SW 1271 (cell line): ENCODE measurements around the gene VPS52.
A peak's percentile ranks its signal among the peaks of the same experiment; 100 is the strongest.
"Not testable (repeated sequence)": the region's sequence is repeated elsewhere in the genome, so short reads cannot be mapped to it uniquely, and the experiment has no call there.

Experiments used
- DNase-seq, 2 experiments: peaks; one replicate each; lab custom pipeline; 2025; lab: John Stamatoyannopoulos, UW

VPS52 gene

DNA sequence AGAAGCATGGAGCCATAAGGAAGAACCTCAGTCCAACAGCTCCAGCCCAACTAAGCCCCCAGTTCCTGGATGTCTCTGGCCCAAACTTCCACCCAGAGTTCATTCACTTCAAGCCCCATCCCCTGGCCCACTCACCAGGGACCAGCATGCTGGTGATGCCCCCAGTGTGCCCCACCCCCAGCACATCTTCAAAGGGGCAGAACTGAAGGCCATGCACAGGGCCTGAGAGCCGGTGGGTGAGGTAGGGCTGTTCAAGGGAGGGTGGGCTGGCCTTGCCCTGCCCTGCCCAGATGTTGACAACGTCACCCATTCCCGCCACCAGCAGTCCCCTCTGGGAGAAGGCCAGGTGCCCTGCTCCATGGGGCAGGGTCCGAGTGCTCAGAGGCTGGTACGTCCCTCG, 8.9 kb upstream of the VPS52 start:
- DNase-seq, result no peak

DNA sequence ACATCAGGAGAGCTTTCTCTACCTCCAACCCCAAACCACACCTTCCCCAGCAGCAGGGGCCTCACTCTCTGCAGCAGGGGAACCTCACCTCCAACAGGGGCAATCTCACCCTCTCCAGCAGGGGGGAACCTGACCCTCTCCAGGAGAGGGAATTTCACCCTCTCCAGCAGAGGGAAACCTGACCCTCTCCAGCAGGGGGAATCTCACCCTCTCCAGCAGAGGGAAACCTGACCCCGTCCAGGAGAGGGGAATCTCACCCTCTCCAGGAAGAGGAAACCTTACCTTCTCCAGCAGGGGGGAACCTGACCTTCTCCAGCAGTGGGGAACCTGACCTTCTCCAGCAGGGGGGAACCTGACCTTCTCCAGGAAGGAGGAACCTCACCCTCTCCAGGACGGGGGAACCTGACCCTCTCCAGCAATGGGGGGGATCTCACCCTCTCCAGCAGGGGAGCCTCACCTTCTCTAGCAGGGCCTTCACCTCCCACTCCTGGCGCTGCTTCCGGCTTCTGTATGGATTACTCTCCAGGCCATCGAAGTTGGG, 8.4 kb upstream of the VPS52 start:
- peak; percentile 42 to 55 for DNase-seq

DNA sequence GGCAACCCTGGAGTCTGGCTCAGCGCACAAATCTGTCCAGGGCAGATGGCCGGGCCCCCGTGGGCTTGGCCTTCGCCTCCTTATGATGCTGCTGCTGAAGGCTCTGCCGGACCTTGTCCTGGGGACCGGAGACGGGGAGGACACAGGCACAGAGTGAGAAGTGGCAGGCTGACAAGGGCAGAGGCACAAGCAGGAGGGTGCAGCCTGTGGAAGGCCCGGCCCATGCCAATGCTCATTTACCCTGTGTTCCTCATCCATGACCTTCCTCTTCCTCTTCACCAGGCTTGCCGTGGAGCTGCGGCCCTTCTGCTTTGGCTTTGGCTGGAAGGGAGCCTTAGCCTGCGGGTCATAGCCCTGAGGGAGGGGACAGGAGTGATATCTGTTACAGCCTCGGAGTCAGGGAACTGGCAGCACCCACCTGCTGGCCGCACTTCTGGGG, 7.6 kb upstream of the VPS52 start:
- no peak for DNase-seq

DNA sequence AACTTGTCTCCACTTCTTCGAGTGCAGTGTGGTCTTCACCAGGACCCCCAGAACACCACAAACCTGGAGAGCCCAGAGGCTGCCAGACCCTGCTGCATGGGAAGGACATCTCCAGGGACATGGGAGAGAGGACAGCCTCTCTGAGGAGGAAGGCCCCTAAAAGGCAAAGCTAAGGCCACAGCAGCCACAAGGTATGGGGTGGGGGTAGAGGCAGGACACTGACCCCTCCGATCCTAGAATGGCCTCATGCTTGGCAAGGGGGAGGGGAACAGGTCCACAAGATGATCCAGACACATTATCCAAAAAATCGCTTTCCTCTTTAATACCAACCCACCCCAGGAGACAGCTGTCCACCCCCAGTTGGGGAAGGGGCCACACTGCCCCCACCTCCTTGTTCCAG, 7.1 kb upstream of the VPS52 start:
- no peak for DNase-seq

DNA sequence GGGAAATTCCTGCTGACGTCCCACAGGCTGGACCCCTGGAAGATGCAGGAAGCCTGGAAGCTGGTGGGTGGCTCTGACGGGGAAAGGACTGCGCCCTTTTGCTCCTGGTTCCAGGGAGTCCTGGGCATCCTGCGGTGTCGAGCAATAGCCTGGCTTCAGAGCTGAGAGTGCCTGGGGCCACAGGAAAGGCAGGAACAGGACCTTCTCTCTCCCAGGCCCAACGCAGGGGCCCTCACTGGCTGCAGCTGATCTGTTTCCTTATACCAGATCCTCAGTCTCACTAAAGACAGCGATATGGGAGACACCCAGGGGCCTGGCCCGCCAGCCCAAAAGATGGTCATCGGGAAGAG, 6.7 kb upstream of the VPS52 start:
- DNase-seq, result no peak

DNA sequence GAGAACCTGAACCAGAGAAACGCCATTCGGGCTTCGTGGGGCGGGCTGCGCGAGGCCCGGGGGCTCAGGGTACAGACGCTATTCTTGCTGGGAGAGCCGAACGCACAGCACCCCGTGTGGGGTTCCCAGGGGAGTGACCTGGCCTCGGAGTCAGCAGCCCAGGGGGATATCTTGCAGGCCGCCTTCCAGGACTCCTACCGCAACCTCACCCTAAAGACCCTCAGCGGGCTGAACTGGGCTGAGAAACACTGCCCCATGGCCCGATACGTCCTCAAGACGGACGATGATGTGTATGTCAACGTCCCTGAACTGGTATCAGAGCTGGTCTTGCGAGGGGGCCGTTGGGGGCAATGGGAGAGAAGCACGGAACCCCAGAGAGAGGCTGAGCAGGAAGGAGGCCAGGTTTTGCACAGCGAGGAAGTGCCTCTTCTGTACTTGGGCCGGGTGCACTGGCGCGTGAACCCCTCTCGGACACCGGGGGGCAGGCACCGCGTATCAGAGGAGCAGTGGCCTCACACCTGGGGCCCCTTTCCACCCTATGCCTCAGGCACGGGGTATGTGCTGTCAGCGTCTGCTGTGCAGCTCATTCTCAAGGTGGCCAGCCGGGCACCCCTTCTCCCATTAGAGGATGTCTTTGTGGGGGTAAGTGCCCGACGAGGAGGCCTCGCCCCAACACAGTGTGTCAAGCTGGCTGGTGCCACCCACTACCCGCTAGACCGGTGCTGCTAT, 6.2 kb upstream of the VPS52 start:
- peak in 1 of 2 experiments; percentile 12 for DNase-seq

DNA sequence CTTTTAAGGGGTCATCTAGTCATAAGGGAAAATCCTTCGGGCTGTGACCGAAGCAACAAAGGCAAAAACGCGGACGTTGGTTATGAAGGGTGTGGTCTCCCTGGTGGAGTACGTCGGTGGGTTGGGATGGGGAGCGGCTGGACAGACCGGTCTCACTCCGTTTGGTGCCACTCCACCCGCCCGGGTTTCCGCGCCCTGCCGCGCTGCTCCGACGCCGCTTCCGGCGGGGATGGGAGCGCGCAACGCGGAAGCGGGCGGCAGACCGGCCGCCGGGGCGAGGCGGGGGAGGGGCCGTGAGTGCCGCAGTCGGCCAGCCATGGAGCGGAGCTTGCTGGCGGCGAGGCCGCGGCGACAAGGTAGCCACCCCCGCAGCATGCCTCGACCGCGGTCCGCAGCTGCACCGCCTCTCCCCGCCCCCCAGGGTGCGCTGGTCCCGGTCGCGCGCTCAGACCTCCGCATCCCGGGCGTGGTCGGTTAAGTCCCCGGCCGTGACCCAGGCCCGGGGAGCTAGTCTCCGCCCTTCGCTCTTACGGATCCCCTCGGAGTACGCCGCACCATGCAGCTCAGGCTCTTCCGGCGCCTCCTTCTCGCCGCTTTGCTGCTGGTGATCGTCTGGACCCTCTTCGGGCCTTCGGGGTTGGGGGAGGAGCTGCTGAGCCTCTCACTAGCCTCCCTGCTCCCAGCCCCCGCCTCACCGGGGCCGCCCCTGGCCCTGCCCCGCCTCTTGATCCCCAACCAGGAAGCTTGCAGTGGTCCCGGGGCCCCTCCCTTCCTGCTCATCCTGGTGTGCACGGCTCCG, 5.4 kb upstream of the VPS52 start, which contains the start of gene B3GALT4:
Gene B3GALT4, plus strand, starts transcription at position 260 of the 799 bp plus-strand sequence. Its CDS starts 297 bp downstream, at position 557.
- DNase-seq, result peak; percentile 40 to 60

DNA sequence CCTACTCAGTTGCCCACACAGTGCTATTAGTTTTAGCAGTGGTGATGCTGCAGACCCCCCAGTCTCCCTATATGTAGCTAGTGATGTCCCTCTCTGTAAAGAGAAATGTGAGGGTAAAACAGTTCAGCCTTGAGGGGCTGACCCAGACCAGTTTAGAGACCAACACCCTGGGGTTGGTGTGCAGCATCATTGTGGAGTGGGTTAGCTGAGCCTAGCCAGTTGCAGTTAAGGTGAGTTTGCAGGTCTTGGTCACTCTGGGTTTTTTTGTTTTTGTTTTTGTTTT, 4.8 kb upstream of the VPS52 start:
- DNase-seq, result no peak

DNA sequence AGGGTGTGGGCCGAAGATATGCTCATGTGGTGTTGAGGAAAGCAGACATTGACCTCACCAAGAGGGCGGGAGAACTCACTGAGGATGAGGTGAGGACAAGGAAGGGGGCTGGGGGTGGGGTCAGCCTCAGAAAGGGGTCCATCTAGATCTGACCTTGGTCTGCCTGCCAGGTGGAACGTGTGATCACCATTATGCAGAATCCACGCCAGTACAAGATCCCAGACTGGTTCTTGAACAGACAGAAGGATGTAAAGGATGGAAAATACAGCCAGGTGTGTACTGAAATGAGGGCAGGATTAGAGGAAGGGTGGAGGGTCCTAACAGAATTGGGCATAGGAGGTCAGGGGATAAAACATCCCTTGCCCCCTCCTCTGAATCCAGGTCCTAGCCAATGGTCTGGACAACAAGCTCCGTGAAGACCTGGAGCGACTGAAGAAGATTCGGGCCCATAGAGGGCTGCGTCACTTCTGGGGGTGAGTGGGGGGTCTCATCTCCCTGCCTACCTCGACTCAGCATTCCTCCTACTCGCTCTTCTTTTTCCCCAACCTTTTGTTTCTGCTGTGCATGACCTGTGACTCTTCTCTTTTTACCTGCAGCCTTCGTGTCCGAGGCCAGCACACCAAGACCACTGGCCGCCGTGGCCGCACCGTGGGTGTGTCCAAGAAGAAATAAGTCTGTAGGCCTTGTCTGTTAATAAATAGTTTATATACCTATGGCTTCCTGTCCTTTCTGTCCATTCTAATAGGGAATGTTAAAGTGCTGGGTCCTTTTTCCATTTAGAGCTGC, 4.3 kb upstream of the VPS52 start:
- DNase-seq, result not testable (repeated sequence)

DNA sequence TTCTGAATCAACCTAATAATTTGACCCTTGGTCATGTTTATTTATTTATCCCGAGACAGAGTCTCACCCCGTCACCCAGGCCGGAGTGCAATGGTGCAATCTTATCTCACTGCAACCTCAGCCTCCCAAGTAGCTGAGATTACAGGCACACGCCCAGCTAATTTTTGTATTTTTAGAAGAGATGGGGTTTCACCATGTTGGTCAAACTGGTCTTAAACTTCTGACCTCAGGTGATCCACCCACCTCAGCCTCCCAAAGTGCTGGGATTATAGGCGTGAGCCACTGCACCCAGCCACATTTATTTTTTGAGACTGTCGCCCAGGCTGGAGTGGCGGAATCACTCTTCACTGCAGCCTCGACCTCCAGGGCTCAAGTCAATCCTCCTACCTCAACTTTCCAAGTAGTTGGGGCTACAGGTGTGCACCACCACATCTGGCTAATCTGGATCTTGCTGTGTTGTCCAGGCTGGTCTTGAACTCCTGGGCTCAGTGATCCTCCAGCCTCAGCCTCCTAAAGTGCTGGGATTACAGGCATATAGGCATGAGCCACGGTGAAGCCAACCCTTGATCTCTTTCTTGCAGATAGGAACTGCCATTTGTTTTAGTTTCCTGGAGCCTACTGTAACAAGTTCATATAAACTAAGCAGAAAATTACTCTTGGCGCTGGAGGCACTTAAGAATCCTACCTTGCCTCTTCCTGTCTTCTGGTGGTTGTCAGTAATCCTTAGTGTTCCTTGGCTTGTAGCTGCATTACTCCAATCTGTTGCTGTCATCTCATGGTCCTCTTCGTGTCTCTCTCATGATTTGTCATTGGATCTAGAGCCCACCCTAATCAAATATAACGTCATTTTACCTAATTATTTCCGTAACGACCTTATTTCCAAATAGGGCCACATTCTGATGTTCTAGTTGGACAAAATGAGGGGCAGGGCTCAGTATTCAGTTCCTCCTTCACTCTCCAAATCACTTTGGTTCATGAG, 2.5 kb upstream of the VPS52 start:
- no peak for DNase-seq

DNA sequence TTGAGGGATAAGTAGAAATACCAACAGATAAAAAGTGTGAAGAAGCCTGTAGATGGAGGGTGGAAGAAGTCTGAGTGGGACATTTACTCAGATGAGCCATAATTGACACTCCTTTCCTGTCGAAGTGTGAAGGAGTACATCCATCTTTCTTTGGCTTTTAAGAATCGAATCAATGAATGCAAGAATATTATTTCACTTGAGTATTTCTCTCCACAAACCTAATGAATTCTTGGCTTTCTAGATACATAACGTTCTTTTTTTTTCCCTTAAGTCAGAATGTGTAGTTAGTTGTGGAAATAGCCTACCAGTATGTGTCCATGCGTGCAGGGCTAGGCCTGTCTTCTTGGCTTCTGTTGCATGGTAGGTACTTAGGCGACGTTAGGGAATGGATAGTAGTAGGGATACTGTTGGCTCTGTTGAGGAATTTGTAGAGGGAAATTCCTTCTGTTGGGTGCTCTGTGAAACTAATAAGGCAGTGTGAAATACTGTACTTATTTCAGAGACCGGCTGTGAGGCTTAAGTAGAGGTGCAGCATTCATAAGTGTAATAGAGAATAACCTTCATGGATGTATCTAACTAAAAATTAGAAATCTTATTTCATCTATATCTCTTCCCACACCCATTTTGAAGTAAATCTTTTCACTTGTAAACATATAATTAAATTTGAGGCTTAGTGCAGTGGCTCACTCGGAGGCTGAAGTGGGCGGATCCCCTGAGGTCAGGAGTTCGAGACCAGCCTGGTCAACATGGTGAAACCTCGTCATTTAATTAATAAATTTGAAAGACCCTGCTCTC, 1.6 kb upstream of the VPS52 start:
- no peak for DNase-seq

DNA sequence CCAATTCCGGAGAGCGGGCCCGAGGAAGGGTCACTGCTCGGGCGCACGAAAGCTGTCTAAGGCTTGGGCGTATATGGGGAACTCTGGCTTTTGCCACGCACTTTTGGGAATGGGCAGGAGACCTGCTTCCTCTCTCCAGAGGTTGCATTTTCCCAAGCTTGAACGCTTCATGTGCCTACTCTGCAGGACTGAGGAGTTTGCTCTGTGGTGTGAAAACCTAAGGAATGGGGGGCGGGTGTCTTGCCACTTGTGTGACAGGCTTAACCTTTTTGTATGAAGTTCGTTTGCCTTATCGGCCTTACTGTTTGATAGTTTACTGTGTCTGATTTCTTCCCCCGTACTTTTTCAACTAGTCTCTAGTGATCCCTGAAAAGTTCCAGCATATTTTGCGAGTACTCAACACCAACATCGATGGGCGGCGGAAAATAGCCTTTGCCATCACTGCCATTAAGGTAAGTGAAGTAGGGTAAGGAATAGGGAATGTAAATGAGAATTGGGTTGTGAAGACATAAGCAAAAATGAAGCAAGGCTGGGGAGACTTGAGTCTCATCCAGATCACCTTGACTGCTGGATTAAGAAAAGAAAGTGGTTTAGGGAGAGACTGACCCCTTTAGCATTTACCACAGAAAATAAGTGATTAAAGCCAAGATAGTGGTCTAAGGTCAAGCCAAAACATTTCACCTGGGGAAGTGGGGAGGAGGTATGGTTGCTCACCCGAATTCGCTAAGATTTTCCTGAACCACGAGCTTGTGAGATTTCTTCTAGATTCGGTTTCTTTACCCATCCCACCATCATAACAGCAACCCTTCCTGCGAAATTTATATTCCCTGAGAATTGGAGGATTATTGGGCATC, 826 bp upstream of the VPS52 start:
- no peak for DNase-seq

DNA sequence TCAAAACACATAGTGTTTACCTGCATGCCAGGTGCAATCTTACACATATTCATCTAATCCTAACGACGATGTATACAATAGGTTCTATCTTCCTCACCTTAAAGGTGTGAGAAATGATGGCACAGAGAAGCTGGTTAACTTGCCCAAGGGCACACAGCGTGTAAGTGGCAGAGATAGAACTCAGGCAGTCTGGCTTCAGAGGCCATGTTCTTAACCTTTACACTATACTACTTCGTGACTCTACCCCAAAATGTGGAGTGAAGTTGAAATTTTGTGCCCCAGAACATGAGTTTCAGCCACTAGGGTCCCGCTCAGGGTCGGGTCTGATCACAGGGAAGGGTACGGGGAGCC, 584 bp downstream of the VPS52 start:
- peak in 1 of 2 experiments; percentile 62 for DNase-seq

DNA sequence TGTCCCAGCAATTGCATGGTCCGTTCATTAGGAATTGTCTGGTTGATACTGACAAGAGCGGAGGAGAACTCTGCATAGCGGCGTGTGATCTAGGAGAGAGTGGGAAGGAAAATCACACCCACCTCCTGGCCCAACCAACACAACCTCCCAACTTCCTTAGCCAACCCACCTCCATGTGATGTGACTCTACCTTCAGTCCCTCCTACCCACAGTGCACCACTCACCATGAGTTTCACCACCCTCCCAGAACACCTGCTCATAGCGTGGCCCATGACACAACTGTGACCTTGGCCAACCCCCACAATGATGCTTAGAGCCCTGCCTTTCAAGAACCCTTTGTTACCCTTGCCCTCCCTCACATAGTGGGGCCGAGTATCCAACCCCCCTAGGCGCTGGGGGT, 7.7 kb downstream of the VPS52 start:
- no peak for DNase-seq

DNA sequence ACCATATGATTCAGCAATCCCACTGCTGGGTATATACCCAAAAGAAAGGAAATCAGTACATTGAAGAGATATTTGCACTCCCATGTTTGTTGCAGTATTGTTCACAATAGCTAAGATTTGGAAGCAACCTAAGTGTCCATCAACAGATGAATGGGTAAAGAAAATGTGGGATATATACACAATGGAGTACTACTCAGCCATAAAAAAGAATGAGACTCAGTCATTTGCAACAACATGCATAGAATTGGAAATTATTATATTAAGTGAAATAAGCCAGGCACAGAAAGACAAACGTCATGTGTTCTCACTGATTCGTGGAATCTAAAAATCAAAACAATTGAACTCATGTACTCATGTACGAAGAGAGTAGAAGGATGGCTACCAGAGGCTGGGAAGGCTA, 9.2 kb downstream of the VPS52 start:
- not testable (repeated sequence) for DNase-seq

DNA sequence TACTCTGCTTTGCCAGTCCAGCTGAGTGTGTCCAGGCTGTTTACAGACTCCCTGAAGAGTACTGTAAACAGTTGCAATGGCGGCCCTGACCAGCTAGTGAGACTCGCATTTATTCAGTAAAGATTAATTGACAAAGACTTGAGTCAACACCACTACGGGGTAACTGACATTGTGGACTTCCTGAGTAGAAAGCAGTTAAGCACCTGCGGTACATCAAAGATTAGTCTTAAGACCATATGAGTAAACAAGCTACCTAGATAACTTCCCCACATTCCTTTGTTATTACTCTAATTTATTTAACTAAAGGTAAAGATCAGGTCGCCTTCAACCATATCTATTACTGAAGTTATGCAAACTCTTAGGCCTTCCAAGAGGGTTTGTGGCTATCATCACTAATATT, 12.6 kb downstream of the VPS52 start:
- DNase-seq, result no peak

DNA sequence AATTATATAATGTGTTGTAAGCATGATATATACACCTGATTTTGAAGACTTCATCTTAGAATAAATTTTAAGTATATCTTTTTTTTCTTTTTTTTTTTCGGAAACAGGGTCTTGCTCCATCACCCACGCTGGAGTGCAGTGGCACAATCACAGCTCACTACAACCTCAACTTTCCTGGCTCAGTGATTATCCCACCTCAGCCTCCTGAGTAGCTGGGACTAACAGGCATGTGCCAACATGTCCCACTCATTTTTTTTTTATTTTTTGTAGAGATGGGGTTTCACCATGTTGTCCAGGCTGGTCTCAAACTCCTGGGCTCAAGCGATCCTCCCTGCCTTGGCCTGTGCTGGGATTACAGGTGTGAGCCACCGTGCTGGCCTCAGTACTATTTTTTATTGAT, 17.1 kb downstream of the VPS52 start:
- no peak for DNase-seq

DNA sequence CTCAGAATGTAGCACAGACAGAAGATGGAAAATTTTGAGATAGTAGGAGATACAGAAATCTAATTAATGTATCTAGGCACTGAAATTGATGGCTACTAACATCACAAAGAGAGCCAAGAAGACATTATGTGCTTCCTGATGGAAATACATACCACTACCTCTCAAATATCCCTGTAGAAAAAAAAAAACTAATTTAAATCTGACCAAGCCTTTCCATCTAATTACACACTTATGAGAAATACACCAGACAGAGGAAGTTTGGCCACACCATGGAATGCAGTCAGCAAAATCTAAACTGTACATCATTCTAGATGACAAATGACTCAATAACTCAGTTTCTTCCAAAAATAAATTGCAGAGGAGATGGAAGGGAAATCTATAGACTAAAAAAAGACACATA, 18.9 kb downstream of the VPS52 start:
- no peak for DNase-seq

DNA sequence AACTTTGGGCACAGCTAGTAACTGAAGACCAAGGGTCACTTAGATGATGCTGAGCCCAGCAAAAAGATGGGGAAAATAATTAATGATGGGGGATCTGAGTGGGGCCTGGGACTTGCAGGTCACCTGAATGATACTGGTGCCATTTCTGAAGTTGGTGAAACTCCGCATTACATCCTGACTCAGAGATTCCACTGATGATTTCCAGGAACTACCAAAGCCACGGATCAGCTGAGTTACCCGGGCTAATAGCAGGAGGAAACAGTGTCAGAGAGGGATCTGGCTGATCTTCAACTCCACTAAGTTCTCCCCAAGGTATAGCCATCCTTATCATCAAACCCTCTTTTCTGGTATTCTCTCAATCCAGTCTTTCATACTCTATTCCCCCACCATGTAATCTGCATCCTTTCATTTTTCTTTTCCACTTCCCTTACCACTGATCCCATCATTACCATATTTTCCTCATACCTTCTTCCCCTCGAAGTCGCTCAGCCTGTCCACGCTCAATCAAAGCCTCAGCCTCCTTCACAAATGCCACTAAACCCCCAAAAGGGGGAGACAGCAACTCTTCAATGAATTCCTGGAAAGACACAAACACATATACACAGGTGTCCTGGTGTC, 20.2 kb downstream of the VPS52 start:
- no peak for DNase-seq
